GM18526 (cell line): ENCODE data around the gene UBQLNL.

Experiments used
- POLR2A ChIP-seq: IDR thresholded peaks from 3 replicates; pipeline ENCODE4 v1.6.1; 2011; ENCODE audit not compliant: insufficient read length; ENCODE audit errors: extremely low read depth

UBQLNL gene, protein sequence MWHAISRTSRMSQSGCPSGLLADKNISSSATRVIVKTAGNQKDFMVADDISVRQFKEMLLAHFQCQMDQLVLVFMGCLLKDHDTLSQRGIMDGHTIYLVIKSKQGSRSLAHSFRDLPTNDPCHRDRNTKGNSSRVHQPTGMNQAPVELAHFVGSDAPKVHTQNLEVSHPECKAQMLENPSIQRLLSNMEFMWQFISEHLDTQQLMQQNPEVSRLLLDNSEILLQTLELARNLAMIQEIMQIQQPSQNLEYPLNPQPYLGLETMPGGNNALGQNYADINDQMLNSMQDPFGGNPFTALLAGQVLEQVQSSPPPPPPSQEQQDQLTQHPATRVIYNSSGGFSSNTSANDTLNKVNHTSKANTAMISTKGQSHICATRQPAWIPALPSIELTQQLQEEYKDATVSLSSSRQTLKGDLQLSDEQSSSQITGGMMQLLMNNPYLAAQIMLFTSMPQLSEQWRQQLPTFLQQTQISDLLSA

DNA sequence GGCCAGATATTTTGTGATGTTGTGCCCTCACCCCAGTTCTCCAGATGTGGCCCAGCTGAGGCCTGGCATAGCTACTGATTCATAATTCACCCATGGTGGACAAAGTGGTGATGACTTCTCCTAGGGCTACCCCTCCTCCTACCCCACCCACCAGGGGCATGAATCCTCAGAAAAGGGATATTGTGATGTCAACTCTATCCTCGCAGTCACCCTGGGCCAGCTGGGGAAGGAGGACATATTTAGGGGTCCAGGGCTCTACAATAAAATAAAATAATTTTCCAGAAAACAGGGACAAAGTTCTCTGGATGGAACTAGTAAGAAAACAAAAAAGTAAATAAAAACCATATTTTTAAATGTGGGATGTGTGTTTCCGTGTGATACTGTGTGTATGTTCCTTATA lies at the start of gene UBQLNL:
Gene UBQLNL (minus strand): TSS at position 101 of the 400 bp plus-strand sequence. CDS start 258 bp downstream, outside the sequence.
- no peak for TF ChIP-seq POLR2A

DNA sequence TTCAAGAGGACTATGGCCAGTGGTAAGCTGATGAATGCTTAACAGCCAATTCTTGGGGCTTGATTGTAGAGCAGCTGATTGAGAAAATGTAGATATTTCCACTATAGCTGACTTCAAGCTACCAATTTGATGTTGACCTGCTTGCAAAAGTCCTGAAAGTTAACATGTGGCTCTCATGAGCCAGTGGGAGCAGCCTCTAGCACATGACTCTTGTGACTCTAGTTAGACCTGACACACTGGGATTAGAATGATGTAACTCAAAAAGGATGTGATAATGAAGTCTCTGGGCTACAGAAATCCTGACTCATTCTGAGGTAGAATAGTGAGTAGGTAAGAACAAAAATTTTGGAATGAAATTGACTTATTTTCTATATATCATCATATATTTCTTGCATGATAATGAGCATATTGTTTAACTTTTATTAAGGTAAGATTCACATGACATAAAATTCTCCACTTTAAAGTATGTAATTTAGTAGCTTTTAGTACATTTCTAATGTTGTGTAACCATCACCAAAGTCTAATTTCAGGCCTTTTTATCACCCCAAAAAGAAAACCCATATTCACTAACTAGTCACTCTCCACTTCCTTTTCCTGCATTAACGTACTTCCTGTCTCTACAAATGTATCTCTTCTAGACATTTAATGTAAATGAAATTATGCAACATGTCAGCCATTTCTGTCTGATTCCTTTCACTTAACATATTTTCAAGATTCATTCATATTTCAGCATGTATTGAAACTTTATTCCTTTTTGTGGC lies 47.9 kb upstream of the UBQLNL start:
- TF ChIP-seq POLR2A: no peak

DNA sequence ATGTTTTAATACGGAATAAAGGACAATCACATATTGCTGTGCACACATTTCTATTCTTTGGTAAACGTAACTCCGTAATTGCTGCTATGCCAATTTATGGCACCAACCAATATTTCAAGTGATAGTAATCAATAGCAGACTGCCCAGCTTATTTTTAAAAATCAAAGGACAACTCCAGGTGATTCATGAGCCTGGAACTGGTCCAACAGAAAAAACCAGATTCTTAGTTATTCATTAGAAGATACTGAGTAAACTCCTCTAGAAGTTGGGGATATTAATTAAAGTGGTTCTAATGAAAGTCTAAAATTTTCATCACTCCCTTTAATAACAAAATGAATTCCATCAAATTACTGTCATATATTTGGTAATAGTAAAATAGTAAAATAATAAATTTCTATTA lies 41.3 kb upstream of the UBQLNL start:
- TF ChIP-seq POLR2A: no peak

DNA sequence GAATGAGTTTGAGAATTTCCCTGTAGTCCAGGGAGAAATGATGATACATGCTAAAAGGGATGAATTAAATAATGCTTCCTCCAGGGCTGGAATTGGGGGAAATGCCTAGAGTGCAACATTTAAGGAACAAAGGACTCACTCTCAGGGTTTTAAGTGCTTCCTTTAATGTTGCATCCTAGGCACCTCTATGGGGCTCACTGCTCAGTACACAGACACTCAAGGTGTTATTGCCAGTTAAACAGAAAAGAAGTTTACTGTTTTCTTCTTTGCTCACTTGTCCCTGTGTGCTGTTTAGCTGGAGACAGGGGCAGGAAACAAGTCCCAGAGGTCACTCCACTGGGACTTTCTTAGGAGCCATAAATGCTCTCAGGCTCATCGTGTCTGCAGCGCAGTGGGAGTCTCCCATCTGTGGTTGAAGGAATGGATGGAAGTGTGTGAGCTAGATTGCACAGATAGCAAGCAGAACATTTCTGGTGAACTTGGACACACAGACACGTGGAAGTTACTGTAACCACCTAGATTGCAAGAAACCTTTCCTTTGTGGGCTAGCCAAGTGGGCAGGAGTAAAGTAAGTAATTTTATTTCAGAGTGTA lies 40.2 kb upstream of the UBQLNL start:
- TF ChIP-seq POLR2A: no peak

DNA sequence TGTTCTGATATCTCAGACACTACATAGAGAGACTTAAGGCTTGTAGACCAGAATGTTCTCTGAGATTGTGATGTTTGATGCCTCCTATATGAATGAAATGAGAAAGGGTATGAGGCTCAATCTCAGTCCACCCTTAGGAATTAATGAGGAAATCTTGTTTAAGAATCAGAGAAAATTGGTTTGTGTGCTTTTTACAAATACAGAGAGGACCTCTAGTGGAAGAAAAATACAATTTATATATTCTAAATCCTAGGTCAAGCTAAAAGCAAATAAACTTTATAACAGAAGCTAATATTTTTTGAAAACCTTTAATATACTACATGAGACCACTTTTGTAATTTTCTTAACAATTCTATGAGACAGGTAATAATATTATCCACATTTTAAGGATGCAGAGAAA lies 36.8 kb upstream of the UBQLNL start:
- no peak for TF ChIP-seq POLR2A

DNA sequence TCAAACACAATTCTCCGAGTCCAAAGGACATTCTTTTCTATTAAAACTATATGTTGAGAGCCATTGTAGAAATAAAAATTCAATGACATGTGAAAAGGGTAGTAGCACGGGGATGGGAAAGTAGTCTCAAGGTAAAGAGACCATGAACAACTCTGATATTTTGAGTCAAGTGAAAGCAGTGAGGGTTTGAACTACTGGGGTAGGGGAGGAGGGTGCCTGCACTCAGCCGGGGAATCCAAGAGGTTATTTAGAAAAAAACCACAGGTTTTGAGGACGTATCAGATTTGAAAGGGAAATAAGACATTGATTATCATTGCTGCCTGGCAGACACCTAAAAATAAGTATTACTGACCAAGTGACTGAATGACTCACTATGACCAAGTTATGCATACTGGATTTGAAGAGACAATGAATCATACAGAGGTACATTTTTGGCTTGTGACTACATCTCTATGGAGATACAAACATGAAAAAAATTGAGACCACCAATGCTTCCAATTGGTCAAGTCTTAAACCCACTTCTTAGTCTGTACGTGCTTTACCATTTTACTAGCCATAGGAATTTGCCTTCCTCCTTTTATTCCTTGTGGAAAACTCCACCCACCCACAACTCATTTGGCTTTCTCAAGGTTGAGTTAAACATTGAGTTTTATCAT lies 34.1 kb upstream of the UBQLNL start:
- TF ChIP-seq POLR2A: no peak

DNA sequence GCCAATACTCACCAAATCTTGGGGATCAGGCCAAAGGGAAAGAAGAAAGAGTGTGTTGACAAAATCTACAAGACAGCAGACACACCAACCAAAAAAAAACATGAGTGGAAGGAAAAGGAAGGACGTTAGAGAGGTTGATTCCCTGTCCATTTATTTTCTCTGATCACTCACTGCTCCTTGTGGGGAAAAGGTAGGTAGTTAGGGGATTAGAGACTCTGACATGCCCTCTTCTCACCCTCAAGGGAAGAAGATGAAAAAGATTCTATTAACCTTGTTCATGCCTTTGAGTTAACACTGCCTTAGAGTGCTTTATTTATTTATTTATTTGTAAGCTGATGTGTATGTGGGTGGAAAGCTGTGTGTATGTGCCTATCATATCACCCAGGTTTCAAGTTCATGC lies 31.9 kb upstream of the UBQLNL start, which contains the start of gene OR52H1:
Gene OR52H1 (minus strand): TSS at position 101 of the 400 bp plus-strand sequence. CDS start 3,035 bp downstream, outside the sequence.
- TF ChIP-seq POLR2A: no peak

DNA sequence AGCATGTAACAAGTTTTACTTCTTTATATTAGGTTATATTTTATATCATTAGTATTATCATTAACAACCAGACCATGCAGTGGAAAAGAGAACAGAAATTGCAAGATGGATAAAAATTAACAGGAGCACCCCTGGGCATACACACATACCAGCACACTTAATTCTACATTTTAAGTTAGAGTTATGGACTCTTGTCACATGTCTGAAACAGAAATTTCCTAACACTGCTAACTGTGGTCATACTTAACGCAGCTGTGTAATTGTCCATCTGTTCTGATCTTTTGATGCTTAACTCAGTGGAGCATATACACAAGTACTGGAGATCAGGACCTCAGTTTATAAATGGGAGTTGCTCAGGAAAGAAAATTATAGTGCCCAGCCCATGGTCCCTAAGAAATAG lies 31.5 kb upstream of the UBQLNL start:
- no peak for TF ChIP-seq POLR2A

DNA sequence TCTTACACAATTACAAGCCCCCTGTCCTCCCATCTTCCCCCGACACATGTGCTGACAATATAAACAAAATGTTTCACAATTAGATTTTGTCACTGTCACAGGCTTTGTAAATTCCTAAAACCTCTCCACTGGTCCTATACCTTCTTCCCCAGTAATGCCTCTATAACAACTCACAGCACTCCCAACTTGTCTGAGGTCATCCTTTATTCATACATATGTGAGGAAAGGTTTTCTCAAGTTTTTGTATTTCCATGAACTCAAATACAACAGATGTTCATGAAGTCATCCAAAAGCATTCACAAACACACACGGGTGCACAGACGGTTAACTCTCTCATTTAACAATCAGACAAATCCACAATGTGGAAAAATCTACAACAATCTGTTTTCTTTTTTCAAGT lies 30.0 kb upstream of the UBQLNL start:
- TF ChIP-seq POLR2A: no peak

DNA sequence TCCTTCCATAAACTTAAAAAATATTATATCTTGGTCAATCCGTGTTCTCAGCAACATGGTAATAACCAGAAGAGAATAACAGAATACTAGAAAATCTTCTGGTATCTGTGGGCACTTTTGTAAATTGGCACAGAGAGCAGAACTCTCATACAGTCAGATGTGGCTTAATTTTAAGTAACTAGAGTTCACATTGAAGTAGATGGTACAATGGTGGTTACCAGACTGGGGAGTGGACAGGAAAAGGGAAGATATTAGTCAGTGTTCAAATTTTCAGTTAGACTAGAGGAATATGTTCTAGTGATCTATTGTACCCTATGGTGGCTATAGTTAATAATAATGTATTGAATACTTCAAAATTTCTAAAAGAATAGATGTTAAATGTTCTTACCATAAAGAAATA lies 24.9 kb upstream of the UBQLNL start:
- TF ChIP-seq POLR2A: no peak

DNA sequence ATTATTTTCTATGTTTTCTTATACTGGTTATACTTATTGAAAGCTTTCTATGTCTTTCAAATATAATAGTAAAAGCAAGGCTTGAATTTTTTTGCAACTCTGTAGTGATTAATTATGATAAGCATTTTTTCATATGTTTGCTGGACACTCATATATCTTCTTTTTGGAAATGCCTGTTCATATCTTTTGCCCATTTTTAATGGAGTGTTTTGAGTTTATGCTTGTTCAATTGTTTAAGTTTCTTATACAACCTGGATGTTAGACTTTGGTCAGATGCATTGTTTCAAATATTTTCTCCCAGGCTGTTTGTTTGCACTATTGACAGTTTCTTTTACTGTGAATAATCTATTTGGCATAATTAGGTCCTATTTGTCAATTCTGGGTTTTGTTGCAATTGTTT lies 20.0 kb upstream of the UBQLNL start:
- no peak for TF ChIP-seq POLR2A

DNA sequence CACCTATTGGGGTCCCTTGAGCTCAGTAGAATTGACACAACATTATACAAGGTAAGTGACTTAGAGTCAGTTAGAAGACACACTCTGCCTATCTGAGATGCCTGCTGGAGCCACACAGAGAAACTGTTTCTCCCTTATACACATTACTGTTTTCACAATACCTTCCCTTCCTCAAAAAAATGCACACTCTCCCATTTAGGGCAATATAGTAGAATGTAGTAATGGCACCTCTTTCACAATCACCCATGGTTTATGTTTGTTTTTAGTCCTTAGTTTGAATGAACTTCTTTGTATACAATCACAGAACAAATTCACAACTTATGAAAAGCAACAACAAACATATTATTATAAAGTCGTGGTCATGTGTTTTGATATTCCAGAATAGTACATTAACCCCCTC lies 17.5 kb upstream of the UBQLNL start:
- TF ChIP-seq POLR2A: no peak

DNA sequence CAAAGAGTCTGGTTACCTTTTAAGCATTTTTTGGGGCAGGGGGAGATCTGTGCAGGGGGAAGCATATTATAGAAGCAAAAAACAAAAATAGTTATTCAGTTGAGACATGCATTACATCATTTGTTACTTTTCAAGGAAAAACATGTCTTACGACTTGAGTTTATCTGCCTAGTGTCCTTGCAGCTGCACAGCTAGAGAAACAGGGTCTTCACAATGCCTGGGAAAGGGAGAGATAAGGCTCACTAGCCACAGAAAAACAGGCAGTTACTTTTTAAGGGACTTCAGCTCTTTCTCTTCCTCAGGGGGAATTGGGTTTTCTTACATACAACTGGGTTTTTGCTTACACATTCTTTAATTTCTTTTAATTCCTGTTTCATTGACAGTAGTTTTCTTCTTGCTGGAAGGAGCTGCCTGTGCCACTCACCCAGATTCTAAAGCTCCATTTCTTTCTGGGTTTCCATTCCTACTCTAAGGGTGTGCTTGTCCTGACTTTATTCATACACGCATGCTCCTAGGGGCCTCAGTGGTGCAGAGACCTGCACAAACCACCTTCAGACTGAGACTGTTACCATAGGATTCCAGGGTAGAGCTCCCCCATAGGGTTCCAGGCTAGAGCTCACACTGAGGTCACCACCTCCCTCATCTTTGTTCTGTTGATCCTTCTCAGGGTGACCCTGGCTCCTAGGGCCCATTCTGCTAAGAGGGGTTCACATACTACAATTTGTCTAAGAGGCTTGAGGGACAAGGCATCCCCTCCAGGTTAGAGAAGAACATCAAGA lies 14.7 kb upstream of the UBQLNL start:
- no peak for TF ChIP-seq POLR2A

DNA sequence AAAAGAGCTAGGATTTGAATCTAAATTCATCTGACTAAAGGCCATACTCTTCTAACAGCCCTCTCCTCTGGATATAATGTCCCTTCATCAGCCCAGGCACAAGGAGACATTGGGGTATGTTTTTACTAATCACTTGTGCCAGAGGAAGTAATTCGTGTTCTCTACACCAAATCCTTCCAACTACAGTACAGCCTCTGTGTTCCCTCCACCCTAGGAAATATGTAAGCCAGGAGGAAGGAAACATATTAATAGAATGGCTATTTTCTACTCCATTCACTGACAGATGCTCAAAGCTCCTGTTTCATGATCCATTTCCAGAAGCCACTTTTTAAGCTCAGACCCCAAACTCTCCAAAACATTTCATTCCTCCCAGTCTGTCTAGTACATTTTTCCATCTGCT lies 12.0 kb upstream of the UBQLNL start:
- TF ChIP-seq POLR2A: no peak
